PC-3 (cell line): Measurements from ENCODE around the gene MRFAP1L1. TPM values are rescaled to one million over a fixed set of nuclear protein-coding genes. Genes with fewer than 3 reads are reported as not detected.

Experiments
- ATAC-seq: fragments of 200-7000 bp; cut with Tn5 transposase; 2 replicates; pipeline ENCODE4 v1.9.1; 2020; ENCODE audit warnings: mild to moderate bottlenecking, moderate library complexity
- BruUV-seq: library from RNA; stranded (reverse); fragments of 400-500 nt; replicated peaks from 2 replicates; lab custom pipeline; 2021; lab: Mats Ljungman, UMichigan
- CTCF ChIA-PET: fragments of 300-600 bp; sonication (Branson Sonifier 250); formaldehyde crosslinking; loops from one replicate; lab custom pipeline; 2022; ENCODE audit warnings: antibody characterized with exemption; lab: Charles Lee
- POLR2A ChIA-PET: fragments of 300-600 bp; sonication (Branson Sonifier 250); formaldehyde crosslinking; loops from one replicate; lab custom pipeline; 2022; ENCODE audit warnings: antibody characterized with exemption; ENCODE audit not compliant: unreplicated experiment; lab: Charles Lee
- DNase-seq: peaks from one replicate; pipeline ENCODE4 v3.0.0-alpha.2; 2015
- H2AFZ ChIP-seq: fragments of 300-600 bp; sonication (generic); 2 replicates; pipeline ENCODE4 v1.6.0; 2016; ENCODE audit warnings: antibody characterized with exemption, low read length
- H3F3A ChIP-seq: fragments of 300-600 bp; sonication (generic); one replicate; pipeline ENCODE4 v1.6.0; 2017; ENCODE audit warnings: antibody characterized with exemption, low read length, control low read depth, mild to moderate bottlenecking; ENCODE audit not compliant: unreplicated experiment
- H3K27ac ChIP-seq: fragments of 300-600 bp; sonication (generic); 2 replicates; pipeline ENCODE4 v1.5.1; 2016; ENCODE audit warnings: mild to moderate bottlenecking, low read length
- H3K27me3 ChIP-seq: fragments of 300-600 bp; sonication (generic); 2 replicates; pipeline ENCODE4 v1.6.1; 2016; ENCODE audit warnings: low read length, mixed read lengths
- H3K36me3 ChIP-seq: fragments of 300-600 bp; sonication (generic); 2 replicates; pipeline ENCODE4 v1.6.1; 2016; ENCODE audit warnings: low read depth, mixed run types, low read length, mixed read lengths
- H3K4me1 ChIP-seq: fragments of 300-600 bp; sonication (generic); 2 replicates; pipeline ENCODE4 v1.5.1; 2016; ENCODE audit warnings: low read length; ENCODE audit not compliant: insufficient read depth
- H3K4me2 ChIP-seq: fragments of 300-600 bp; sonication (generic); 2 replicates; pipeline ENCODE4 v1.6.0; 2016; ENCODE audit warnings: low read length
- H3K4me3 ChIP-seq: fragments of 300-600 bp; sonication (generic); 2 replicates; pipeline ENCODE4 v1.5.1; 2016; ENCODE audit warnings: mild to moderate bottlenecking, low read length, mixed read lengths
- H3K79me2 ChIP-seq: fragments of 300-600 bp; sonication (generic); 2 replicates; pipeline ENCODE4 v1.6.1; 2017; ENCODE audit warnings: low read length, mixed read lengths
- H3K9ac ChIP-seq: fragments of 300-600 bp; sonication (generic); 2 replicates; pipeline ENCODE4 v1.6.0; 2016; ENCODE audit warnings: mild to moderate bottlenecking, low read length
- H3K9me2 ChIP-seq: fragments of 300-600 bp; sonication (generic); replicated peaks from 2 replicates; pipeline ENCODE4 v1.6.1; 2016; ENCODE audit warnings: mixed run types, low read length, mixed read lengths
- H3K9me3 ChIP-seq: fragments of 300-600 bp; sonication (generic); 2 replicates; pipeline ENCODE4 v1.6.1; 2016; ENCODE audit warnings: low read length, mixed read lengths
- H4K20me1 ChIP-seq: fragments of 300-600 bp; sonication (generic); 2 replicates; pipeline ENCODE4 v1.6.1; 2016; ENCODE audit warnings: low read length, mixed read lengths
- EZH2 ChIP-seq: fragments of 300-600 bp; sonication (generic); IDR thresholded peaks from one replicate; pipeline ENCODE4 v1.6.1; 2017; ENCODE audit warnings: antibody characterized with exemption, mild to moderate bottlenecking, low read length; ENCODE audit not compliant: unreplicated experiment
- EZH2phosphoT487 ChIP-seq: fragments of 300-600 bp; sonication (generic); IDR thresholded peaks from 2 replicates; pipeline ENCODE4 v1.6.1; 2018; ENCODE audit warnings: mild to moderate bottlenecking, antibody characterized with exemption, low read length, borderline replicate concordance
- intact Hi-C: fragments of 100-400 bp; cut with micrococcal nuclease; formaldehyde crosslinking; loops from 2 replicates; pipeline ENCODE4 v1.9.0; 2023
- total RNA-seq: library from RNA; depleted of rRNA; stranded (reverse); fragments of >200 nt; gene quantifications from 2 replicates; pipeline ENCODE4 v1.2.3, GENCODE V29; 2014
- TF ChIP-seq, protein P1 (sequence below): fragments of 300-600 bp; sonication (generic); conservative IDR thresholded peaks from 2 replicates; pipeline ENCODE4 v1.5.1; 2017; ENCODE audit warnings: antibody characterized with exemption, low read depth, mild to moderate bottlenecking, low read length

Gene MRFAP1L1
- total RNA-seq, 1 experiment from 2014 or later: 50.5 TPM

DNA sequence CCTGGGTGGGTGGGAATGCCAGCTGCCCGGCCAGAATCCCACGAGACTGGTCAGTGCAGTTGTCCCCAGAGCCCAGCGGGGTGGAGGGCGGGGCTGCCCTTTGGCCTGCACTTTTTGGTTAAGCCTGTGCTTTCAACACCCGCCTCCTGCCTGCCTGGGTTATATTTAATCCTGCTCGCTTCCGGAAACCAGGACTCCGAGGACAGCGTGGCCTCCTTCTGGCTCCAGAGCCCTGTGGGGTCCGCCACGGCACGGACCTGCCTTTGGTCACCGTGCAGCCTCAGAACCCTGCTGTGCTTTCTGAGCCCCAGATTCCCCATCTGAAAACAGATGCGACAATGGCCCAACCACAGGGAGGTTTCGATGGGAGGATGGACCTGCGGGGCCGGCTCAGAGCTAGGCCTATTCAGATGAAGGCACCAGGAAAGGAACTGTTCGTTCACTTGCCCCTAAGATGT, 43.5 kb upstream of the MRFAP1L1 start:
- H2AFZ ChIP-seq: no peak overlapping the region
- no peaks in the 10 kb centered on the region for H3K9me3 ChIP-seq
- ChIA-PET CTCF (no interaction called here), POLR2A (no interaction called here)
- no peak for TF ChIP-seq EZH2phosphoT487
- no peak for TF ChIP-seq EZH2
- TF ChIP-seq, protein P1, sequence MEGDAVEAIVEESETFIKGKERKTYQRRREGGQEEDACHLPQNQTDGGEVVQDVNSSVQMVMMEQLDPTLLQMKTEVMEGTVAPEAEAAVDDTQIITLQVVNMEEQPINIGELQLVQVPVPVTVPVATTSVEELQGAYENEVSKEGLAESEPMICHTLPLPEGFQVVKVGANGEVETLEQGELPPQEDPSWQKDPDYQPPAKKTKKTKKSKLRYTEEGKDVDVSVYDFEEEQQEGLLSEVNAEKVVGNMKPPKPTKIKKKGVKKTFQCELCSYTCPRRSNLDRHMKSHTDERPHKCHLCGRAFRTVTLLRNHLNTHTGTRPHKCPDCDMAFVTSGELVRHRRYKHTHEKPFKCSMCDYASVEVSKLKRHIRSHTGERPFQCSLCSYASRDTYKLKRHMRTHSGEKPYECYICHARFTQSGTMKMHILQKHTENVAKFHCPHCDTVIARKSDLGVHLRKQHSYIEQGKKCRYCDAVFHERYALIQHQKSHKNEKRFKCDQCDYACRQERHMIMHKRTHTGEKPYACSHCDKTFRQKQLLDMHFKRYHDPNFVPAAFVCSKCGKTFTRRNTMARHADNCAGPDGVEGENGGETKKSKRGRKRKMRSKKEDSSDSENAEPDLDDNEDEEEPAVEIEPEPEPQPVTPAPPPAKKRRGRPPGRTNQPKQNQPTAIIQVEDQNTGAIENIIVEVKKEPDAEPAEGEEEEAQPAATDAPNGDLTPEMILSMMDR: no peak
- no peak overlapping the region for H3K9ac ChIP-seq
- H3K4me3 ChIP-seq: no peak overlapping the region
- no peaks in the 10 kb centered on the region for H4K20me1 ChIP-seq
- intact Hi-C loops: no loop called here
- no peaks in the 10 kb centered on the region for H3K79me2 ChIP-seq
- DNase-seq (no peak), ATAC-seq (no peak)
- H3K27ac ChIP-seq: no peak overlapping the region
- no peak overlapping the region for H3K4me2 ChIP-seq
- H3K36me3 ChIP-seq: no peaks in the 10 kb centered on the region
- H3K27me3 ChIP-seq: no peaks in the 10 kb centered on the region
- H3K9me2 ChIP-seq: no peaks in the 10 kb centered on the region
- H3K4me1 ChIP-seq: peaks cover 38% of the 10 kb centered on the region
- no peaks in the 10 kb centered on the region for H3F3A ChIP-seq
- no TSS peak for BruUV-seq

DNA sequence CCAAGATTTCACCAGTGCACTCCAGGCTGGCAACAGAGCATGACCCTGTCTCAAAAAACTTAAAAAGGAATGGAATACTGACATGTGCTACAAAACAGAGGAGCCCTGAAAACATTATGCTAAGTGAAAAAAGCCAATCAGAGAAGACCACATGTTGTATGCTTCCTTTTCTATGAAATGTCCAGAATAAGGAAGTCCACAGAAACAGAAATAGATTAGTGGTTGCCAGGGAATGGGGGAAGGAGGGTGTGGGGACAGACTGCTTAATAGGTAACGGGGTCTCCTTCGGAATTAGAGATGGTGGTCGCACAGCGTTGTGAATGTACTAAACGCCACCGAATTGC, 42.8 kb upstream of the MRFAP1L1 start:
- H3K4me1 ChIP-seq: peaks cover 45% of the 10 kb centered on the region
- no peaks in the 10 kb centered on the region for H4K20me1 ChIP-seq
- H3K9me3 ChIP-seq: no peaks in the 10 kb centered on the region
- no peaks in the 10 kb centered on the region for H3K79me2 ChIP-seq
- intact Hi-C loops: no loop called here
- no peaks in the 10 kb centered on the region for H3K9me2 ChIP-seq
- TF ChIP-seq, protein P1: no peak
- TF ChIP-seq EZH2phosphoT487 (no peak), EZH2 (no peak)
- CTCF ChIA-PET: no interaction called here
- no peak for DNase-seq
- no peak overlapping the region for H3K4me3 ChIP-seq
- H3K9ac ChIP-seq: no peak overlapping the region
- POLR2A ChIA-PET: no interaction called here
- H3K4me2 ChIP-seq: no peak overlapping the region
- H3K27me3 ChIP-seq: no peaks in the 10 kb centered on the region
- ATAC-seq: no peak
- no peak overlapping the region for H2AFZ ChIP-seq
- H3F3A ChIP-seq: no peaks in the 10 kb centered on the region
- H3K27ac ChIP-seq: no peak overlapping the region
- H3K36me3 ChIP-seq: no peaks in the 10 kb centered on the region
- no TSS peak for BruUV-seq

DNA sequence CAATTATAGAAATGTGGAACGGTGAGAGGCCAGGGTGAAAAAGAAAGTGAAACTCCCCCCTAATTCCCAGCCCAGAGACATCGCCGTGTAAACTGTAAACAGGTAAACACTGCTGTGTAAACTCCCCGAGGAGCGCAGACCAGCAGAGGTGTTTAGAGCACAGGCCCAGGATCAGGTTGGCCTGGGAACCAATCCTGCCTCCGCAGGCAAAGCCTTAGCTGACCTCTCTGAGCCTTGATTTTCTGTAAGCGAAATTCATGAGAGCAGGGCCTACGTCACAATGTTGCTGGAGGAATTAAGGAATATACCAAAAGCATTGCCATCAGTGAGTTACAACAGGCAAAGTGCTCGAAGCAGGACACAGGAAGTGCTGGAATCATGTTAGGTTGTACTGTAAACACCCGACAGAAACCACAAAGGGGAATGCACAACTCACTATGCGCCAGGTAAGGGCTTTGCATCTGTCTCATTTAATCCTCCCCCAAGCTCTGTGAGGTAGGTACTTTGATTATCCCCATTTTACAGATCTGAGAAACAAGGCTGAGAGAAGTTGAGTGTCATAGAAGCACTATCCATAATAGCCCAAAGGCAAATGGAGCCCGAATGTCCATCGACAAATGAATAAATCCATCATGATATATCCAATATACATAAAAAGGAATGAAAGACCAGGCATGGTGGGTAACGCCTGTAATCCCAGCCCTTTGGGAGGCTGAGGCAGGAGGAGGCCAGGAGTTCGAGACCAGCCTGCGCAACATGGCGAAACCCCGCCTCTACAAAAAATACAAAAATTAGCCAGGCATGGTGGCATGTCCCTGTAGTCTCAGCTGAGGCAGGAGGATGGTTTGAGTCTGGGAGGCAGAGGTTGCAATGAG, 42.2 kb upstream of the MRFAP1L1 start:
- intact Hi-C loops: no loop called here
- Histone ChIP-seq H3K4me3 (peak overlapping the region; percentile 19; the same call in 1 of the 2 replicates), H3K79me2 (no peaks in the 10 kb centered on the region), H4K20me1 (no peaks in the 10 kb centered on the region), H3K9me3 (no peaks in the 10 kb centered on the region), H3K9ac (peak overlapping the region; percentile 38), H3K9me2 (no peaks in the 10 kb centered on the region), H3K36me3 (no peaks in the 10 kb centered on the region), H3K4me2 (peak overlapping the region; percentile 60), H3K4me1 (peaks cover 51% of the 10 kb centered on the region), H3K27me3 (no peaks in the 10 kb centered on the region), H2AFZ (peak overlapping the region; percentile 56), H3K27ac (peak overlapping the region; percentile 88), H3F3A (no peaks in the 10 kb centered on the region)
- DNase-seq (peak; percentile 34), ATAC-seq (no peak)
- no TSS peak for BruUV-seq
- TF ChIP-seq, protein P1: no peak
- TF ChIP-seq EZH2phosphoT487 (no peak), EZH2 (no peak)
- POLR2A ChIA-PET: no interaction called here
- CTCF ChIA-PET: no interaction called here
